Activated naive CD8-positive, alpha-beta T cell treated with anti-CD3 and anti-CD28 coated beads, Interleukin-2, amount 50 U/mL, for 24 hours (primary cell): ENCODE measurements around the gene LMF2.

Source experiments
- ATAC-seq: fragments of 150-1000 bp; cut with Tn5 transposase; one replicate; pipeline ENCODE4 v1.10.0; 2021
- DNase-seq: peaks from one replicate; pipeline ENCODE4 v3.0.0; 2021
- H3K27ac Mint-ChIP-seq: one replicate; pipeline ENCODE4 v1.8.0; 2021; ENCODE audit warnings: mild to moderate bottlenecking, mixed read lengths
- H3K27me3 Mint-ChIP-seq: one replicate; pipeline ENCODE4 v1.8.0; 2021; ENCODE audit warnings: mixed read lengths
- H3K36me3 Mint-ChIP-seq: one replicate; pipeline ENCODE4 v1.8.0; 2021; ENCODE audit warnings: low read depth, mixed read lengths
- H3K4me1 Mint-ChIP-seq: one replicate; pipeline ENCODE4 v1.8.0; 2021; ENCODE audit warnings: mixed read lengths
- H3K4me3 Mint-ChIP-seq: one replicate; pipeline ENCODE4 v1.8.0; 2021; ENCODE audit warnings: mild to moderate bottlenecking, moderate library complexity, mixed read lengths
- H3K9me3 Mint-ChIP-seq: one replicate; pipeline ENCODE4 v1.8.0; 2021; ENCODE audit warnings: mixed read lengths

The LMF2 gene

GRCh38 chr22:50465066-50465930, 42.2 kb downstream of the LMF2 start:
- H3K36me3 Mint-ChIP-seq = peaks cover 16% of the 10 kb centered on the region
- H3K4me3 Mint-ChIP-seq = no peak overlapping the region
- DNase-seq = no peak
- no peaks in the 10 kb centered on the region for H3K9me3 Mint-ChIP-seq
- no peak for ATAC-seq
- no peaks in the 10 kb centered on the region for H3K27me3 Mint-ChIP-seq
- peaks cover 28% of the 10 kb centered on the region for H3K4me1 Mint-ChIP-seq
- H3K27ac Mint-ChIP-seq = no peak overlapping the region

DNA sequence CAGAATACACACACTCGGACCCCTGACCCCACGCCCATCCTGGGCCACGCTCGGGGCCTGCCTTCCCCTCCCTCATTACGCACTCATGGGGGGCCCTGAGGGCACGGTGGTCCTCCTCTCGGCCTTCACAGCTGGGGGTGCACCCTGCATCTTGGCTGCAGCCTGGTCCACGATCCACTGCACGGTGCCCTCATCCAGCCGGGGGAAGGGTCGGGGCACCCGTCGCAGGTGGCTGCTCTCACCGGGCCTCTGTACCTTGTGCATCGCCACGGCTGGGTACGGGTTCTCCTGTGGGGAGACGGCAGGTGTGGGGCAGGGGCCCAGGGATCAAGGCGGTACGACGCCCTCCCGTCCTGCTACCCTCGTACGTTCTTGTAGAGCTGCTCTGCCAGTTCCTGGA, 43.1 kb downstream of the LMF2 start:
- Mint-ChIP-seq H3K4me3 (no peak overlapping the region), H3K27ac (no peak overlapping the region), H3K36me3 (peaks cover 16% of the 10 kb centered on the region), H3K9me3 (no peaks in the 10 kb centered on the region), H3K4me1 (peaks cover 20% of the 10 kb centered on the region), H3K27me3 (no peaks in the 10 kb centered on the region)
- DNase-seq (no peak), ATAC-seq (no peak)

DNA sequence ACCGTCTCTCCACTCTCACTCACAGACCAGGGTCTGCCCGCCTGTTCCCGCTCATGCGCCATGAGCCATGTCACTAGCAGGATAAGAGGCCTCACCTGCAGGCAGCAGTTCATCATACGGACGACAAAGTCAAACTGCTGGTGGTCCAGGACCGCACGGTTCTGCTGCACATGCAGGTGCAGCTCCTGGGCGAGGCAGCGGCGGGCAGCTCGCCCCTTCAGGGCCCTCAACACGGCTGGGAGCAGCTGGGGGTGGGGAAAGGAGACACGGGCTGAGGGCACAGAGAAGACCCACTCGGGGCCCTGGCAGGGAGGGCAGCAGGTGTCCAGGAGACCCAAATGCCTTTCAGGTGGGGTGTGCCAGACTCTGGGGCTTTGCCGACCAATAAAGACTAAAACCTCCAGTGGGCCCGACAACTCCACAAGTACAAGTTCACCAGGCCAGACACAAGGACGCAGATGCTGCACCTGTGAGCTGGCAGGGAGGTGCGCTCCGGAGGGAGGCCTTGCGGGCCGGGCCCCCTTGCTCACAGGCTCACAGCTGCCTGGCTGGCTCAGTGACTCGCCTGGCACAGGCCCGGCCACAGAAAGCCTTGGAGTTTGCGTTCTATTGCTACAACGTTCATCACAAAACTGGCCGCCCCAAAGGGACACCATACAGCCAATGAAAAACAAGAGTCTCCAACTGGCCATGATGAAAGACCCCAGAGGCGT, 44.2 kb downstream of the LMF2 start:
- Mint-ChIP-seq H3K4me3 (no peak overlapping the region), H3K27ac (no peak overlapping the region), H3K36me3 (peaks cover 16% of the 10 kb centered on the region)

GRCh38 chr22:50461979-50462540, 45.4 kb downstream of the LMF2 start:
- Mint-ChIP-seq H3K9me3 (no peaks in the 10 kb centered on the region), H3K4me1 (peaks cover 4% of the 10 kb centered on the region), H3K27ac (no peak overlapping the region), H3K36me3 (peaks cover 21% of the 10 kb centered on the region), H3K4me3 (no peak overlapping the region), H3K27me3 (no peaks in the 10 kb centered on the region)
- no peak for DNase-seq
- no peak for ATAC-seq

More for the DNA sequence above, 44.2 kb downstream of the LMF2 start:
- H3K4me1 Mint-ChIP-seq = peaks cover 9% of the 10 kb centered on the region
- H3K27me3 Mint-ChIP-seq = no peaks in the 10 kb centered on the region
- no peaks in the 10 kb centered on the region for H3K9me3 Mint-ChIP-seq
- DNase-seq (no peak), ATAC-seq (no peak)

- no peak overlapping the region for H3K4me3 Mint-ChIP-seq
- H3K36me3 Mint-ChIP-seq = peaks cover 16% of the 10 kb centered on the region
- no peaks in the 10 kb centered on the region for H3K4me1 Mint-ChIP-seq
- H3K27ac Mint-ChIP-seq = no peak overlapping the region
- H3K9me3 Mint-ChIP-seq = no peaks in the 10 kb centered on the region
- DNase-seq (no peak), ATAC-seq (no peak)
- H3K27me3 Mint-ChIP-seq = no peaks in the 10 kb centered on the region
Observed at GRCh38 chr22:50461536-50461935, 46.0 kb downstream of the LMF2 start.

DNA sequence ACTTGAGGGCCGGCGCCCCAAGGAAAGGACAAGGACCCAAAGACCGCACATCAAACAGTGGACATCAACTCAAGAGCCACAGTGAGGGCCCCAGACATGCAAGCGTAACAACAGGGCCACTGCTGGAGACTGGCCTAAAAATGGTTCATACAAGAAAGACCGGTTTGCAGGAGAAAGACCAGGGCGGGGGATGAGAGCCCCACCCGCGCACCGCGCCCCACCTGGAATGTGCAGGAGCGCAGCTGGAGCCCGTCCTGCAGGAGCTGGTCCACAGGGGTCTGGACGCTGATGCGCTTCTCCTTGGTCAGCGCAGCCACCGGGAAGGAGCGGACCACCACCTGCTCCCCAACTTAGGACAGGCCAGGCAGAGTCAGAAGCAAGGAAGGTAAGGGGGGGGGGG, 46.6 kb downstream of the LMF2 start:
- no peaks in the 10 kb centered on the region for H3K9me3 Mint-ChIP-seq
- H3K4me3 Mint-ChIP-seq = no peak overlapping the region
- ATAC-seq (no peak), DNase-seq (no peak)
- peaks cover 13% of the 10 kb centered on the region for H3K36me3 Mint-ChIP-seq
- no peak overlapping the region for H3K27ac Mint-ChIP-seq
- H3K4me1 Mint-ChIP-seq = no peaks in the 10 kb centered on the region
- no peaks in the 10 kb centered on the region for H3K27me3 Mint-ChIP-seq

DNA sequence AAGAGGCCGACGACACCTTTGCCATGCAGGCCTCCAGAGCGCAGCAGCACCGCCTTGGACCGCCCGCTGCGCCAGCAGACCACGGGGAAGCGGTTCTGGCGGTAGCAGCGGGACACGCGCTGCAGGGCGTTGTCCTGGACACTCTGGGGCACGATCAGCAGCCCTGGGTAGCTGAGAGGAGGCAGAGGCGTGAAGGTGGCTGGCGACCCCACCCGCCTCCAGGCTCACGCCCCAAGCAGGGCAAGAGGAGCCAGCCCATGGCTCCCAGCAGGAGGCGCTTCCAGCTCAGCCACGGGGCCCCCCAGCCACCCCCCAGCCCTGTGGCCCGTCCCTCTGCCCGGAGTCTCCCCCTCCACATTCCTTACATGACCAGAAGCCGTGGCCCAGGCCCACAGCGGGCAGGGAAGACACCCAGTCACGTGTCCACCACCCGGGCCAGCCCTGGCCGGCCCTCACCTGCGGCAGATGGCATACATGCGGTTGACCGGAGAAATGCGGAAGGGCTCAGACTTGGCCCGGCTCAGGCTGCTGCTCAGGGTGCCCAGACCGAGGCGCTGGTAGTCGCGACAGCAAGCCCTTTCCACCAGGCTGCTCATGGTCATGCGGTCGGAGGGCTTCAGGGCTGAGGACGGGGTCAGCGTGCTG, 47.9 kb downstream of the LMF2 start:
- DNase-seq (no peak), ATAC-seq (no peak)
- no peaks in the 10 kb centered on the region for H3K4me1 Mint-ChIP-seq
- H3K9me3 Mint-ChIP-seq = no peaks in the 10 kb centered on the region
- H3K4me3 Mint-ChIP-seq = no peak overlapping the region
- H3K27me3 Mint-ChIP-seq = no peaks in the 10 kb centered on the region
- peaks cover 13% of the 10 kb centered on the region for H3K36me3 Mint-ChIP-seq
- H3K27ac Mint-ChIP-seq = no peak overlapping the region

- Mint-ChIP-seq H3K4me3 (no peak overlapping the region), H3K9me3 (no peaks in the 10 kb centered on the region), H3K36me3 (peaks cover 16% of the 10 kb centered on the region), H3K27me3 (no peaks in the 10 kb centered on the region), H3K4me1 (peaks cover 2% of the 10 kb centered on the region), H3K27ac (no peak overlapping the region)
- DNase-seq (no peak), ATAC-seq (no peak)
Observed at GRCh38 chr22:50459016-50459415, 48.5 kb downstream of the LMF2 start.

GRCh38 chr22:50456466-50457234, 50.9 kb downstream of the LMF2 start:
- peaks cover 23% of the 10 kb centered on the region for H3K36me3 Mint-ChIP-seq
- DNase-seq (no peak), ATAC-seq (no peak)
- H3K4me3 Mint-ChIP-seq = no peak overlapping the region
- no peaks in the 10 kb centered on the region for H3K9me3 Mint-ChIP-seq
- H3K4me1 Mint-ChIP-seq = peaks cover 16% of the 10 kb centered on the region
- H3K27ac Mint-ChIP-seq = no peak overlapping the region
- H3K27me3 Mint-ChIP-seq = no peaks in the 10 kb centered on the region

- DNase-seq (no peak), ATAC-seq (no peak)
- H3K36me3 Mint-ChIP-seq = peaks cover 28% of the 10 kb centered on the region
- H3K4me3 Mint-ChIP-seq = no peak overlapping the region
- H3K9me3 Mint-ChIP-seq = no peaks in the 10 kb centered on the region
- H3K27ac Mint-ChIP-seq = no peak overlapping the region
- H3K27me3 Mint-ChIP-seq = no peaks in the 10 kb centered on the region
- peaks cover 16% of the 10 kb centered on the region for H3K4me1 Mint-ChIP-seq
Observed at GRCh38 chr22:50456026-50456425, 51.5 kb downstream of the LMF2 start.

DNA sequence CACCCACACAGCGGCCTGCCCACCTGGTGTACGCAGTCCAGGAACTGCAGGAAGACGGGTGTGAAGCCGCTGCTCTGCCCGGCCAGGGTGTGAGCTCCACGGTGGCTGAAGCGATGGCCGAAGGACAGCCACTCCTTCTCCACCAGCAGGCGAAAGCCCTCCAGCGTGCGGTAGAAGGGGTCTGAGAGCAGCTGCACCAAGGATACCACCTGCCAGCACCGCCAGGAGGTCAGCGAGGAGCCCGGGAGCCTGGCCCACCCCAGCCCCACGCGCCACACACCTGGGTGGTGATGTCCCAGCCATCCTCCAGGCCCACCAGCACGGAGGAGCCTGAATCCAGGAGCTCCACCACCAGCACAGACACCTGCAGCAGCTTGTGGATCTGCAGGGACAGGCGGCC, 52.3 kb downstream of the LMF2 start:
- Mint-ChIP-seq H3K4me3 (no peak overlapping the region), H3K27ac (no peak overlapping the region), H3K27me3 (no peaks in the 10 kb centered on the region), H3K36me3 (peaks cover 30% of the 10 kb centered on the region), H3K9me3 (no peaks in the 10 kb centered on the region), H3K4me1 (peaks cover 16% of the 10 kb centered on the region)
- DNase-seq = no peak
- ATAC-seq = no peak

- H3K36me3 Mint-ChIP-seq = peaks cover 32% of the 10 kb centered on the region
- H3K27ac Mint-ChIP-seq = no peak overlapping the region
Observed at GRCh38 chr22:50454556-50455075, 52.9 kb downstream of the LMF2 start.

More at GRCh38 chr22:50454556-50455075, 52.9 kb downstream of the LMF2 start:
- Mint-ChIP-seq H3K4me1 (peaks cover 16% of the 10 kb centered on the region), H3K27me3 (no peaks in the 10 kb centered on the region), H3K4me3 (no peak overlapping the region), H3K9me3 (no peaks in the 10 kb centered on the region)
- no peak for DNase-seq
- ATAC-seq = no peak
